AG04449 (cell line): ENCODE results near the gene PLTP.

Source experiments
- CTCF ChIA-PET: fragments of 350-600 bp; formaldehyde crosslinking; extraction: SDS; loops from one replicate; lab custom pipeline; 2021; ENCODE audit warnings: antibody characterized with exemption; lab: Yijun Ruan, JAX
- POLR2A ChIA-PET: fragments of 400-600, 350-600 bp; formaldehyde crosslinking; extraction: SDS; loops from one replicate; lab custom pipeline; 2020; ENCODE audit warnings: antibody characterized with exemption, inconsistent platforms; lab: Yijun Ruan, JAX
- DNase-seq: peaks from one replicate; pipeline ENCODE4 v3.0.0-alpha.2; 2010; ENCODE audit warnings: low read depth, low spot score
- H3K4me3 ChIP-seq: 2 replicates; pipeline ENCODE4 v1.5.1; 2011; ENCODE audit warnings: low read depth, mild to moderate bottlenecking, control low read depth, low read length
- TF ChIP-seq, protein P1 (sequence below): IDR thresholded peaks from one replicate; pipeline ENCODE4 v1.5.1; 2011; ENCODE audit warnings: mild to moderate bottlenecking, moderate library complexity, low read length, control low read depth, inconsistent platforms; ENCODE audit not compliant: insufficient read depth; ENCODE audit errors: missing control alignments

PLTP gene

DNA sequence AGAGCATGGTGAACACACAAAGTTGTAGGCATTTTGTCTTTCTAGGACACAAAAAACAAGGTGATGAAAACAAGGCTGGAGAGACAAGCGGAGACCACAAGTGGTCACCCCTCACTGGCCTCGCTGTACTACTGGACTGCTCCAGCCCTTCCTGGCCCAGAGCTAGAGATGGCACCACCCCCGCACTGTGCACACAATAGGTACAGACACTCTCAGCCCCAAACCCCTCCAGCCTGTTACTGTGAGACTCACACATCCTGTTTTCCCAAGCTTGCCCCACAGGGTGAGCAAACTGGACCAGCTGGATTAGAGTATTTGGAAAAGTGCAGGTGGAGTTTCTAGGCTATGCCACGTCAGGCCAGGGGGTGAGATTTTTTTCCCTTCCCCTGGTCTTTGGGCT lies 39.3 kb downstream of the PLTP start:
- no peak overlapping the region for H3K4me3 ChIP-seq
- ChIA-PET POLR2A (no interaction called here), CTCF (interaction anchor here (0.6 kb wide), 1 partner anchor 22 kb away, joined by 3 read pairs; no protein-coding TSS in a partner anchor)
- DNase-seq, result no peak
- TF ChIP-seq, protein P1, sequence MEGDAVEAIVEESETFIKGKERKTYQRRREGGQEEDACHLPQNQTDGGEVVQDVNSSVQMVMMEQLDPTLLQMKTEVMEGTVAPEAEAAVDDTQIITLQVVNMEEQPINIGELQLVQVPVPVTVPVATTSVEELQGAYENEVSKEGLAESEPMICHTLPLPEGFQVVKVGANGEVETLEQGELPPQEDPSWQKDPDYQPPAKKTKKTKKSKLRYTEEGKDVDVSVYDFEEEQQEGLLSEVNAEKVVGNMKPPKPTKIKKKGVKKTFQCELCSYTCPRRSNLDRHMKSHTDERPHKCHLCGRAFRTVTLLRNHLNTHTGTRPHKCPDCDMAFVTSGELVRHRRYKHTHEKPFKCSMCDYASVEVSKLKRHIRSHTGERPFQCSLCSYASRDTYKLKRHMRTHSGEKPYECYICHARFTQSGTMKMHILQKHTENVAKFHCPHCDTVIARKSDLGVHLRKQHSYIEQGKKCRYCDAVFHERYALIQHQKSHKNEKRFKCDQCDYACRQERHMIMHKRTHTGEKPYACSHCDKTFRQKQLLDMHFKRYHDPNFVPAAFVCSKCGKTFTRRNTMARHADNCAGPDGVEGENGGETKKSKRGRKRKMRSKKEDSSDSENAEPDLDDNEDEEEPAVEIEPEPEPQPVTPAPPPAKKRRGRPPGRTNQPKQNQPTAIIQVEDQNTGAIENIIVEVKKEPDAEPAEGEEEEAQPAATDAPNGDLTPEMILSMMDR, result no peak

DNA sequence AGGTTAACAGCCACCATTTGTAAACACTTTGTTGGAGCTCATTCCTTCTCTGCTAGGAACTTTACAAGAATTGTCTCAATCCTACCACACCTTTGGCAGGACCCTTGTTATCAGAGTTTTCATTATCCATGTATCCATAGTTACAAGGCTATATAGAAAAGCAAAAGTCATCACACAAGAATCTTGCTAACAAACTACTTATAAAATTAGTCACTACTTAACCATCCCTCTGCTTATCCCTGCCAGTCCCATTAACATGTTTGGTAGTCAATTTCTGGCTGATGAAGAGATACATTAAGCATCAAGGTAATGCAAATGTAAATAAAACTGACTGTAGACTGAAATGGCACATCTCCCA lies 44.2 kb downstream of the PLTP start:
- POLR2A ChIA-PET, result interaction anchor here (0.9 kb wide), 1 partner anchor 13 kb away, joined by 3 read pairs; no protein-coding TSS in a partner anchor
- CTCF ChIA-PET, result interaction anchor here (0.9 to 1.7 kb wide), 3 partner anchors 10 to 101 kb away, joined by 3 to 5 read pairs (median 4); no protein-coding TSS in a partner anchor
- peak; percentile 45 for DNase-seq

DNA sequence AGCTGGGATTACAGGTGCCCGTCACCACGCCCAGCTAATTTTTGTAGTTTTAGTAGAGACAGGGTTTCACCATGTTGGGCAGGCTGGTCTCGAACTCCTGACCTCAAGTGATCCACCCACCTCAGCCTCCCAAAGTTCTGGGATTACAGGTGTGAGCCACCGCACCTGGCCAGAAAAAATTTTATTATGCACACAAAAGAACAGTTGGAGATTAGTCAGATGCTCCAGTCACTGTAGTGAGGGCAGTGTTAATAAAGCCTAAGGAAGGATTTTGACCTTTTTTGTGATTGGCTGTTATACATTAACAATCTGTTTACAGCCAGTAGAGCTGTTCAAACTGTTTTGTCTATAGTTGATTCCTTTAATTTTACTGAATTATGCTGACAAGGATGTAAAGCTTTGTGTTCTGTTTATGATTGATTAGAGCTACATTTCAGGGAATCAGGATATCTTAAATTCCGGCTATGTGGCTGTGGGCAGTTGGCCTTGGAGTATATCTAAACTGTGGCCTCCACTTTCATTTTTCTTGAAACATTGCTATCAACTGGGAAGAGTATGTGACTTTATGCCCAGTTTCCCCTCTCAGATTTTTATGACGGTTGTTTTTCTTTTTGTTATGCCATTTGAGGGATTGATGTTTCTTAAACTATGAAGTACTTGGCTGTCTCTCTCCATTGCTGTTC lies 44.7 kb downstream of the PLTP start:
- ChIA-PET POLR2A (interaction anchor here (0.9 kb wide), 1 partner anchor 13 kb away, joined by 3 read pairs; no protein-coding TSS in a partner anchor), CTCF (interaction anchor here (0.9 to 1.7 kb wide), 4 partner anchors 9 to 102 kb away, joined by 3 to 5 read pairs (median 4); no protein-coding TSS in a partner anchor)
- TF ChIP-seq, protein P1, result no peak
- no peak overlapping the region for H3K4me3 ChIP-seq
- DNase-seq, result no peak

More for the DNA sequence above, 44.2 kb downstream of the PLTP start:
- TF ChIP-seq, protein P1, result no peak
- no peak overlapping the region for H3K4me3 ChIP-seq

DNA sequence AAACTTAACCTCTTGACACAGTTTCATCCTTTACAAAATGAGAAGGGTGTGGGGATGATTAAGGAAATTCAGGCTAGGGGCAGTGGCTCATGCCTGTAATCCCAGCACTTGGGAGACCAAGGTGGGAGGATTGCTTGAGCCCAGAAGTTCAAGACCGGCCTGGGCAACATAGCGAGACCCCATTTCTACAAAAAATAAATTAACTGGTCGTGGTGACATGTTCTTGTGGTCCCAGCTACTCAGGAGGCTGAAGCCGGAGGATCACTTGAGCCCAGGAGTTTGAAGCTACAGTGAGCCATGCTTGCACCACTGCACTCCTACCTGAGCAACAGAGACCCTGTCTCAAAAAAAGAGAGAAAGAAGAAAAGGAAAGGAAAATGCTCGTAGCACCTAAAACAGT lies 45.5 kb downstream of the PLTP start:
- TF ChIP-seq, protein P1, result no peak
- no peak overlapping the region for H3K4me3 ChIP-seq
- ChIA-PET POLR2A (no interaction called here), CTCF (interaction anchor here (1.0 to 1.7 kb wide), 3 partner anchors 8 to 67 kb away, joined by 3 to 5 read pairs (median 3); no protein-coding TSS in a partner anchor)
- DNase-seq, result no peak

DNA sequence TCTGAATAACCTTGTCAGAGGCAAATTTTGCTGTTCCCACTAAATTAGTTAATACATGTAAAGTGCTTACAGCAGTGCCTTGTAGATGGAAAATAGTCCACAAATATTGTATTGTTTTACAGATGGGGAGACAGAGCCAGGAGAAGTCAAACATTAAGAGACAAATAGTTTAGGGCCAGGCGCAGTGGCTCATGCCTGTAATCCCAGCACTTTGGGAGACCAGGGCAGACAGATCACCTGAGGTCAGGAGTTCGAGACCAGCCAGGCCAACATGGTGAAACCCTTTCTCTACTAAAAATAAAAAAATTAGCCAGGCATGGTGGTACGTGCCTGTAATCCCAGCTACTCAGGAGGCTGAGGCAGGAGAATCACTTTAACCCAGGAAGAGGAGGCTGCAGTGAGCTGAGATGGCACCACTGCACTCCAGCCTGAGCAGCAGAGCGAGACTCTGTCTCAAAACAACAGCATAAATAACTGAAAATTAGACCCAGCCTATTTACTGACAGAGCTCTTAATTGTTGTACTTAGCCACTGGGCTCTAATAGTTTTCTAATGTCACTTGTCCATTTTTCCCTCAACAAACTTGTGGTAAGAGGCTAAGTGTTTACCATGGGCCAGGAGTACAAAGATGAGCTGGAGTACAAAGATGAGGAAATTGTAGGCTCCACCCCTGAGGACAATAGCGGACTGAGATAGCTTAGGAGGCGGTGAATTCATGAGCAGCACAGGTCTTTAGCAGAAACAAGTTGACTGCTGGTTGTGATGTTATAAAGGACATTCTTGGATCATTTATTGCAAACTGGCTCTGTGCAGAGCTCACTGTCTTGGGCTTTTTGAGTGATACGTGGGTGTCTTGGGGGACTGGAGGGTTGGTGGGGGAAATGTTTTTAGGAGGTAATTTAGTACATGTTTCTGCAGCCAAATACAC lies 48.1 kb downstream of the PLTP start:
- ChIA-PET CTCF (no interaction called here), POLR2A (interaction anchor here (0.8 kb wide), 1 partner anchor 11 kb away, joined by 4 read pairs; no protein-coding TSS in a partner anchor)
- H3K4me3 ChIP-seq, result no peak overlapping the region
- DNase-seq, result no peak
- TF ChIP-seq, protein P1, result no peak
